ENCODE measurements around the gene CABP7. TPM values are rescaled to one million over a fixed set of nuclear protein-coding genes. Genes with fewer than 3 reads are reported as not detected.
A peak's percentile ranks its signal among the peaks of the same experiment; 100 is the strongest.

Gene CABP7
- total and polyA plus RNA-seq, 2 of the 13 experiments (the other 11 are each of a cell fraction or from before 2014, with no cell fraction given) = 0.08 TPM; not detected in 1

GRCh38 chr22:29716814-29717545 is 2.8 kb upstream of the CABP7 start (continued):
- TF ChIP-seq, protein P1, sequence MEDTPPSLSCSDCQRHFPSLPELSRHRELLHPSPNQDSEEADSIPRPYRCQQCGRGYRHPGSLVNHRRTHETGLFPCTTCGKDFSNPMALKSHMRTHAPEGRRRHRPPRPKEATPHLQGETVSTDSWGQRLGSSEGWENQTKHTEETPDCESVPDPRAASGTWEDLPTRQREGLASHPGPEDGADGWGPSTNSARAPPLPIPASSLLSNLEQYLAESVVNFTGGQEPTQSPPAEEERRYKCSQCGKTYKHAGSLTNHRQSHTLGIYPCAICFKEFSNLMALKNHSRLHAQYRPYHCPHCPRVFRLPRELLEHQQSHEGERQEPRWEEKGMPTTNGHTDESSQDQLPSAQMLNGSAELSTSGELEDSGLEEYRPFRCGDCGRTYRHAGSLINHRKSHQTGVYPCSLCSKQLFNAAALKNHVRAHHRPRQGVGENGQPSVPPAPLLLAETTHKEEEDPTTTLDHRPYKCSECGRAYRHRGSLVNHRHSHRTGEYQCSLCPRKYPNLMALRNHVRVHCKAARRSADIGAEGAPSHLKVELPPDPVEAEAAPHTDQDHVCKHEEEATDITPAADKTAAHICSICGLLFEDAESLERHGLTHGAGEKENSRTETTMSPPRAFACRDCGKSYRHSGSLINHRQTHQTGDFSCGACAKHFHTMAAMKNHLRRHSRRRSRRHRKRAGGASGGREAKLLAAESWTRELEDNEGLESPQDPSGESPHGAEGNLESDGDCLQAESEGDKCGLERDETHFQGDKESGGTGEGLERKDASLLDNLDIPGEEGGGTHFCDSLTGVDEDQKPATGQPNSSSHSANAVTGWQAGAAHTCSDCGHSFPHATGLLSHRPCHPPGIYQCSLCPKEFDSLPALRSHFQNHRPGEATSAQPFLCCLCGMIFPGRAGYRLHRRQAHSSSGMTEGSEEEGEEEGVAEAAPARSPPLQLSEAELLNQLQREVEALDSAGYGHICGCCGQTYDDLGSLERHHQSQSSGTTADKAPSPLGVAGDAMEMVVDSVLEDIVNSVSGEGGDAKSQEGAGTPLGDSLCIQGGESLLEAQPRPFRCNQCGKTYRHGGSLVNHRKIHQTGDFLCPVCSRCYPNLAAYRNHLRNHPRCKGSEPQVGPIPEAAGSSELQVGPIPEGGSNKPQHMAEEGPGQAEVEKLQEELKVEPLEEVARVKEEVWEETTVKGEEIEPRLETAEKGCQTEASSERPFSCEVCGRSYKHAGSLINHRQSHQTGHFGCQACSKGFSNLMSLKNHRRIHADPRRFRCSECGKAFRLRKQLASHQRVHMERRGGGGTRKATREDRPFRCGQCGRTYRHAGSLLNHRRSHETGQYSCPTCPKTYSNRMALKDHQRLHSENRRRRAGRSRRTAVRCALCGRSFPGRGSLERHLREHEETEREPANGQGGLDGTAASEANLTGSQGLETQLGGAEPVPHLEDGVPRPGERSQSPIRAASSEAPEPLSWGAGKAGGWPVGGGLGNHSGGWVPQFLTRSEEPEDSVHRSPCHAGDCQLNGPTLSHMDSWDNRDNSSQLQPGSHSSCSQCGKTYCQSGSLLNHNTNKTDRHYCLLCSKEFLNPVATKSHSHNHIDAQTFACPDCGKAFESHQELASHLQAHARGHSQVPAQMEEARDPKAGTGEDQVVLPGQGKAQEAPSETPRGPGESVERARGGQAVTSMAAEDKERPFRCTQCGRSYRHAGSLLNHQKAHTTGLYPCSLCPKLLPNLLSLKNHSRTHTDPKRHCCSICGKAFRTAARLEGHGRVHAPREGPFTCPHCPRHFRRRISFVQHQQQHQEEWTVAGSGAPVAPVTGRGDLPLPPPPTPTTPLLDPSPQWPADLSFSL (CRISPR knock-in tag; IDR thresholded peaks at IDR 0.05) = peak; percentile 43; the same call in 1 of the 2 replicates
- TF ChIP-seq DMAP1 (CRISPR knock-in tag; IDR thresholded peaks at IDR 0.05) = no peak
- no peak for TF ChIP-seq MTF2 (CRISPR knock-in tag; IDR thresholded peaks at IDR 0.05; ENCODE audit: borderline replicate concordance)
- TF ChIP-seq RCOR2 (CRISPR knock-in tag; IDR thresholded peaks at IDR 0.05) = no peak
- TF ChIP-seq, protein P2, sequence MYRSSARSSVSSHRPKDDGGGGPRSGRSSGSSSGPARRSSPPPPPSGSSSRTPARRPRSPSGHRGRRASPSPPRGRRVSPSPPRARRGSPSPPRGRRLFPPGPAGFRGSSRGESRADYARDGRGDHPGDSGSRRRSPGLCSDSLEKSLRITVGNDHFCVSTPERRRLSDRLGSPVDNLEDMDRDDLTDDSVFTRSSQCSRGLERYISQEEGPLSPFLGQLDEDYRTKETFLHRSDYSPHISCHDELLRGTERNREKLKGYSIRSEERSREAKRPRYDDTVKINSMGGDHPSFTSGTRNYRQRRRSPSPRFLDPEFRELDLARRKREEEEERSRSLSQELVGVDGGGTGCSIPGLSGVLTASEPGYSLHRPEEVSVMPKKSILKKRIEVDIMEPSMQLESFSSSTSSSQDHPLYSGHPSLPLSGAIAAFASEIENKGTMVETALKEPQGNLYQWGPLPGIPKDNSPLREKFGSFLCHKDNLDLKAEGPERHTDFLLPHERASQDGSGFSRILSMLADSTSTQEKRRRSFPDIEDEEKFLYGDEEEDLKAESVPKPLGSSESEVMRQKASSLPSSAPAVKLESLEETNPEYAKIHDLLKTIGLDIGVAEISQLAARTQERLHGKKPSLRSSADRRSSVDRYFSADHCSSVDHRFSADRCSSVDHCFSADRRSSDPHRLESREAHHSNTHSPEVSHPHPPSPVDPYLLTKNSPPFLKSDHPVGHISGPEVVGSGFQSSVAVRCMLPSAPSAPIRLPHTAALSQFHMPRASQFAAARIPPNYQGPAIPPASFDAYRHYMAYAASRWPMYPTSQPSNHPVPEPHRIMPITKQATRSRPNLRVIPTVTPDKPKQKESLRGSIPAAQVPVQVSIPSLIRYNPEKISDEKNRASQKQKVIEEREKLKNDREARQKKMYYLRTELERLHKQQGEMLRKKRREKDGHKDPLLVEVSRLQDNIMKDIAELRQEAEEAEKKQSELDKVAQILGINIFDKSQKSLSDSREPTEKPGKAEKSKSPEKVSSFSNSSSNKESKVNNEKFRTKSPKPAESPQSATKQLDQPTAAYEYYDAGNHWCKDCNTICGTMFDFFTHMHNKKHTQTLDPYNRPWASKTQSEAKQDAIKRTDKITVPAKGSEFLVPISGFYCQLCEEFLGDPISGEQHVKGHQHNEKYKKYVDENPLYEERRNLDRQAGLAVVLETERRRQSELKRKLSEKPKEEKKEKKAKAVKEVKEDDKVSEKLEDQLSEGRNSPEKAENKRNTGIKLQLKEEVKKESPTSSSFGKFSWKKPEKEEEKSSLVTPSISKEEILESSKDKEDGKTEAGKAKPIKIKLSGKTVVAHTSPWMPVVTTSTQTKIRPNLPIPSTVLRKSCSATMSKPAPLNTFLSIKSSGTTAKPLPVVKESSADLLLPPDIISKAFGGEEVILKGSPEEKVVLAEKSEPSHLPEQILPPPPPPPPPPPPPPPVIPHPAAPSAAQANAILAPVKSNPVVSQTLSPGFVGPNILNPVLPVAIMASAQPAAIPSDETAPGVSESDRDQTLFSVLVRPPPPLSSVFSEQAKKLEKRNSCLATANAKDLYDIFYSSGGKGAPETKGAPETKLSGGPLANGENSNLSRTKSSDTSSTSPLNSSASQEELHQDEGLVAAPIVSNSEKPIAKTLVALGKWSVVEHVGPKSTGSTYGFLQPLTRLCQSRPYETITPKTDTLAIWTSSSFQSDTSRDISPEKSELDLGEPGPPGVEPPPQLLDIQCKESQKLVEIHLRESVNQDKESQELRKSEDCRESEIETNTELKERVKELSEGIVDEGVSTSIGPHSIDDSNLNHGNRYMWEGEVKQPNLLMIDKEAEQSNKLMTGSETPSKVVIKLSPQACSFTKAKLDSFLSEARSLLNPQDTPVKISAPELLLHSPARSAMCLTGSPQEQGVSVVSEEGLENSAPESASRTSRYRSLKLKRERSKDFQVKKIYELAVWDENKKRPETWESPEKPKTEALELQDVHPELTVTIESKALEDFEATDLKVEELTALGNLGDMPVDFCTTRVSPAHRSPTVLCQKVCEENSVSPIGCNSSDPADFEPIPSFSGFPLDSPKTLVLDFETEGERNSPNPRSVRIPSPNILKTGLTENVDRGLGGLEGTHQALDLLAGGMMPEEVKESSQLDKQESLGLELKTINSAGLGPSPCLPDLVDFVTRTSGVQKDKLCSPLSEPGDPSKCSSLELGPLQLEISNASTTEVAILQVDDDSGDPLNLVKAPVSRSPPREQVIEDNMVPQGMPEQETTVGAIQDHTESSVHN (CRISPR knock-in tag; IDR thresholded peaks at IDR 0.05) = no peak; the same call in 1 of the 2 replicates
- no peak for TF ChIP-seq ATRX (CRISPR knock-in tag; IDR thresholded peaks at IDR 0.05; ENCODE audit: borderline replicate concordance)
- no peak for TF ChIP-seq FLYWCH1 (CRISPR knock-in tag; IDR thresholded peaks at IDR 0.05)
- TF ChIP-seq SNAPC2 (CRISPR knock-in tag; IDR thresholded peaks at IDR 0.05) = peak; percentile 73; the same call in 1 of the 2 replicates
- peak; percentile 83; the same call in 1 of the 2 replicates for TF ChIP-seq MIER3 (CRISPR knock-in tag; IDR thresholded peaks at IDR 0.05; ENCODE audit: borderline replicate concordance)
- no peak for TF ChIP-seq ZNF550 (CRISPR knock-in tag; IDR thresholded peaks at IDR 0.05; ENCODE audit: borderline replicate concordance)
- TF ChIP-seq ZBTB7A (CRISPR knock-in tag; IDR thresholded peaks at IDR 0.05) = 0 out of 2 replicates have a peak, but pooled peaks have one; percentile 34
- TF ChIP-seq MLLT10 (CRISPR knock-in tag; IDR thresholded peaks at IDR 0.05) = no peak
